Peyer's patch (tissue), 4 donors: Measurements from ENCODE around the gene GABRD.

Experiments
- POLR2A ChIP-seq, 2 donors: fragments of 450-650 bp; IDR thresholded peaks; one replicate each; pipeline ENCODE4 v1.5.1; 2017; ENCODE audit warnings: antibody characterized with exemption in 2 of 2, mild to moderate bottlenecking in 2 of 2, moderate library complexity in 2 of 2
- TF ChIP-seq, protein P1 (sequence below), 6 experiments: fragments of 450-650 bp in 4 of 6; fragments of 200-600 bp in 2 of 6; sonication (generic) in 1 of 6; IDR thresholded peaks; one replicate each; pipeline ENCODE4 v1.5.1; 2017 to 2019; ENCODE audit warnings: antibody characterized with exemption in 6 of 6, mild to moderate bottlenecking in 3 of 6, moderate library complexity in 1 of 6

DNA sequence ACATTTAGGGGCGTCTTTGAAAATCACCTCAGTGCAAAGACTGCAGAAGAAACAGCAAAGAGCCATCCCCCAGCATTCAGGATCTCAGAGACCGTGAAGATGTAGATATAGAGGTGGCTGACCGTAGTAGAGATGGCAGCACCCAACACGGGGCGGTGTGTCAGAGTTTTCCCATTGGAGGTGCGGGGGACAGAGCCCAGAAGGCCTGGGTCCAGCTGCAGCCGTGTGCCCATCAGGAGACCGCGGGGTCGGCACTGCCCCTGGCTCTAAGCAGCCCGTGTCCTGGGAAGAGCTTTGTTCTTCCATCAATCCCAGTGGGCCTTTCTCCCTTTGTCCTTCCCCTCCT lies 1.1 kb downstream of the GABRD start:
- TF ChIP-seq, protein P1, sequence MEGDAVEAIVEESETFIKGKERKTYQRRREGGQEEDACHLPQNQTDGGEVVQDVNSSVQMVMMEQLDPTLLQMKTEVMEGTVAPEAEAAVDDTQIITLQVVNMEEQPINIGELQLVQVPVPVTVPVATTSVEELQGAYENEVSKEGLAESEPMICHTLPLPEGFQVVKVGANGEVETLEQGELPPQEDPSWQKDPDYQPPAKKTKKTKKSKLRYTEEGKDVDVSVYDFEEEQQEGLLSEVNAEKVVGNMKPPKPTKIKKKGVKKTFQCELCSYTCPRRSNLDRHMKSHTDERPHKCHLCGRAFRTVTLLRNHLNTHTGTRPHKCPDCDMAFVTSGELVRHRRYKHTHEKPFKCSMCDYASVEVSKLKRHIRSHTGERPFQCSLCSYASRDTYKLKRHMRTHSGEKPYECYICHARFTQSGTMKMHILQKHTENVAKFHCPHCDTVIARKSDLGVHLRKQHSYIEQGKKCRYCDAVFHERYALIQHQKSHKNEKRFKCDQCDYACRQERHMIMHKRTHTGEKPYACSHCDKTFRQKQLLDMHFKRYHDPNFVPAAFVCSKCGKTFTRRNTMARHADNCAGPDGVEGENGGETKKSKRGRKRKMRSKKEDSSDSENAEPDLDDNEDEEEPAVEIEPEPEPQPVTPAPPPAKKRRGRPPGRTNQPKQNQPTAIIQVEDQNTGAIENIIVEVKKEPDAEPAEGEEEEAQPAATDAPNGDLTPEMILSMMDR (IDR thresholded peaks at IDR 0.05) = no peak
- TF ChIP-seq POLR2A (IDR thresholded peaks at IDR 0.05) = no peak
